Fibroblast of mammary gland (primary cell): ENCODE results near the gene NFIX.

Experiments used
- DNase-seq: peaks from one replicate; pipeline ENCODE4 v3.0.0-alpha.2; 2010; ENCODE audit warnings: low read depth
- H3K4me3 ChIP-seq: 2 replicates; pipeline ENCODE4 v1.5.1; 2011; ENCODE audit warnings: low read depth, mild to moderate bottlenecking, low read length, moderate library complexity; ENCODE audit not compliant: control insufficient read depth
- CTCF ChIP-seq: conservative IDR thresholded peaks from 2 replicates; pipeline ENCODE4 v1.5.1; 2011; ENCODE audit warnings: low read depth, low read length, inconsistent platforms; ENCODE audit not compliant: control insufficient read depth, insufficient read depth

Gene NFIX

GRCh38 chr19:12990853-12991252 lies 4.4 kb upstream of the NFIX start:
- H3K4me3 ChIP-seq: no peak overlapping the region
- DNase-seq: no peak
- no peak for TF ChIP-seq CTCF

GRCh38 chr19:12991296-12991695 lies 4.0 kb upstream of the NFIX start:
- TF ChIP-seq CTCF: no peak
- no peak for DNase-seq
- H3K4me3 ChIP-seq: no peak overlapping the region

GRCh38 chr19:12992729-12993128 lies 2.5 kb upstream of the NFIX start:
- no peak for TF ChIP-seq CTCF
- H3K4me3 ChIP-seq: no peak overlapping the region
- no peak for DNase-seq

GRCh38 chr19:12993562-12993961 lies 1.7 kb upstream of the NFIX start:
- no peak for DNase-seq
- no peak for TF ChIP-seq CTCF
- no peak overlapping the region for H3K4me3 ChIP-seq

- H3K4me3 ChIP-seq: peak overlapping the region; percentile 70
- TF ChIP-seq CTCF: no peak
- DNase-seq: no peak
Observed at GRCh38 chr19:12995596-12996405, 526 bp downstream of the NFIX start.

GRCh38 chr19:12996406-12997094 lies 1.3 kb downstream of the NFIX start:
- H3K4me3 ChIP-seq: peak overlapping the region; percentile 70
- TF ChIP-seq CTCF: no peak
- DNase-seq: no peak
